RPMI7951 (cell line): Measurements from ENCODE around the gene KARS1. TPM values are rescaled to one million over a fixed set of nuclear protein-coding genes. Genes with fewer than 3 reads are reported as not detected.
A peak's percentile ranks its signal among the peaks of the same experiment; 100 is the strongest.

Experiments
- DNase-seq: peaks from one replicate; pipeline ENCODE4 v3.0.0-alpha.2; 2012; ENCODE audit warnings: low read depth
- total RNA-seq: library from RNA; depleted of rRNA; stranded (reverse); fragments of >200 nt; shearing (Covaris generic); gene quantifications from 2 replicates; pipeline ENCODE4 v1.2.3, GENCODE V29; 2014; rRNA removed

Gene KARS1
- 150 and 166 TPM in 2 replicates for total RNA-seq

GRCh38 chr16:75647492-75648264, at the start of gene KARS1, which contains the start of gene TERF2IP:
KARS1 (minus strand) TSS chr16:75647665; CDS start chr16:75647639, 26 bp downstream.
TERF2IP (plus strand) TSS chr16:75647773; CDS start chr16:75647883, 110 bp downstream.
- DNase-seq: peak; percentile 91

DNA sequence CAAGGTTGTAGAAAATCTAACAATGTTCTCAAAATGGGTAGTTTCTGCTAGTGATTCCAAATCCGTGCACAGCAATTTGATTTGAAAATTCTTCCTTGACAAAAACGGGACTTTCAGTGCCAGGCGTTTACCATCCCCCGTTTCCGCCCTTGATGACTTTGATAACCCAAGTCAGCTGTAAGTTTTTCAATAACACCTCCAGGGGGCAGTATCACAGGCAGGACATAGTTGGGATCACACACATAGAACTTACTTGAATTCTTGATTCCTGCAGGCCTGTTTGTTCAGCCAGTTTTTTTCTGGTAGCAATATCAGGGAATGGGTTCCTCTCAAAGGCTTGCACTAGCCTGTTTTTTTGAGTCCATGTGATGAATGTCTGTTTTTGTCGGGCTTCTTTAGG, 48.2 kb upstream of the KARS1 start:
- DNase-seq: peak; percentile 5

DNA sequence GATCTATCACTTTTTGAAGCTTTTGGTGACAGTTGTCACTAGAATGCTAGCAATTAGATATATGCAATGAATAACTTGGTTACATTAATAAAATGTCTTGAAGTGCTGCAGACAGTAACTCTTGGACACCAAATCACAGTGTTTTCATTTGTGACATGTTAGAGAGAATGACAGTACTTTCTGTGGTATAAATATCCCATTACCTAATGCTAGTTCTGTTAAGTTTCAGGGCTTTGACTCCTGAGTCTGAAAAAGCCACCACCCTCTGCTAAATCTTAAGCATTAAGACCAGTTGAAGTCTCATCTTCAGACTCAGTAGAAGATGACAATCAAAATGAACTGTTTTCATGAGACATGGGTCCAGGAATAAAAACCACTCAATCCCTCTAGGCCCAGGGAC, 39.9 kb upstream of the KARS1 start:
- DNase-seq: no peak

GRCh38 chr16:75682308-75682707, 34.8 kb upstream of the KARS1 start:
- DNase-seq: no peak

DNA sequence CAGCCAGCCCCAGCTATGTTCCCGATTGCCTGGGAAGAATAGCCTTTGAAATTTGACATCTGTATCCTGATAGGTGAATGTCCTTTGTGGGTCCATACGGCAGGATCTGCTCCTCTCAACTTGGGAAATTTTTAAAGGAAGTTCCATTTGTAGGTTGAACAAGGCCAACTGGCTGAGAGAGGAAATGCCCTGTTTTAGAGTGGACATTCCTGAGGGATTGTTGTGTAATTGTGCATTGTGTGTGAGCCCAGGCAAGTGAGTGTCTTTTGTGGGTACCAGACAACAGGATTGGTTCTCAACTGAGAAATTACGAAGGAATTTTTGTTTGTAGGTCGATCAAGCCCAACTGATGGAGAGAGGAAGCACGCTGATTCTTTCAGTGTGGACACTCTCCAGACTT, 31.9 kb upstream of the KARS1 start:
- no peak for DNase-seq

GRCh38 chr16:75676909-75677308, 29.4 kb upstream of the KARS1 start, which contains the start of gene CPHXL2:
CPHXL2 (minus strand) TSS chr16:75677009; CDS start chr16:75676999, 10 bp downstream.
- no peak for DNase-seq

GRCh38 chr16:75667503-75667902, 20.0 kb upstream of the KARS1 start:
- no peak for DNase-seq

DNA sequence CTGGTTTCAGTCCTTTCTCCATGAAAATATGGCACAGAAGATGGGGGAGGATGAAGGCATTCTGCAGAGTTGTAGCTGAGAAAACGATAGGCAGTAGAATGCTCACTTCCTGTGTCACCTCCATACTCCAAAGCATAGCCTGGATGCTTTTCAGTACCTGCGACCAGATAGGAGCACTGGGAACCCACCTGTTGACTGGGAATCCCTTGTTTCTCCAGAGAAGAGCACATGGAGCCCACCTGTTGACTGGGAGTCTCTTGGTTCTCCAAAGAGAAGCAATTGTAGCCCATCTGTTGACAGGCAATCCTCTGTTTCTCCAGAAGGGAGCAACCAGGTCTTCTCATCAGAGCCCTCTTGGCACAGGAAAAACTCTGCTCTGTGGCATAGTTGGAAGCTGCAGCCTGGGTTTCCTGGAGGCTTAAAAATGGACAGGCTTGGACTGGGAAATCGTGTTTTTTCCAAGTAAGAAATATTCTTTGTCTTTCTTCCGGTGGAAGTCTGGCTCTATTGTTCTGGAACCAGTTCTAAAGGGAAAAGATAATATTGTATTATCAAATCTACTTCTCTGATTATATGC, 13.3 kb upstream of the KARS1 start:
- DNase-seq: no peak

DNA sequence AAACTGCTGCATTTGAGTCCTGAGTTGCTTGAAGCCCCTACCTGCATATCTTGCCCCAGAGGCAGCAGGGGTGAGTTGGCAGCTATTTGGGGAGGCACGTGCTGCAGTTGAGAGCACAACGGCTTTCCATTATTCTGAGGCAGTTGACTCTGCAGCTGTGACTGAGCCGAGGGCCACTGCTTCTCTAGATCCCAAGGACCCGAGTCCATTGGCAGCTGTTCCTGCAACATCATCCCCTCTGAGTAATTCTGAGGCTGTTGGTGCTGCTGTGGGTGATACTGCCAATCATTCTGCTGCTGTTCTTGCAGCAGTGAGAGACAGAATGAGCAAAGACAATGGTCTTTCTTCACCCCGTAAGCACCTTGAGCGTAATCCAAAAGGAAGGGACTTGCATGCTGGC, 12.9 kb upstream of the KARS1 start:
- no peak for DNase-seq

- DNase-seq: no peak
These were observed 10.7 kb upstream of the KARS1 start for GRCh38 chr16:75658175-75658574.

GRCh38 chr16:75653922-75654321, 6.5 kb upstream of the KARS1 start:
- no peak for DNase-seq

GRCh38 chr16:75648265-75649076, 1.0 kb upstream of the KARS1 start:
- DNase-seq: peak; percentile 64

GRCh38 chr16:75647112-75647491, 363 bp downstream of the KARS1 start:
- no peak for DNase-seq

GRCh38 chr16:75644240-75645012, 3.0 kb downstream of the KARS1 start:
- no peak for DNase-seq

DNA sequence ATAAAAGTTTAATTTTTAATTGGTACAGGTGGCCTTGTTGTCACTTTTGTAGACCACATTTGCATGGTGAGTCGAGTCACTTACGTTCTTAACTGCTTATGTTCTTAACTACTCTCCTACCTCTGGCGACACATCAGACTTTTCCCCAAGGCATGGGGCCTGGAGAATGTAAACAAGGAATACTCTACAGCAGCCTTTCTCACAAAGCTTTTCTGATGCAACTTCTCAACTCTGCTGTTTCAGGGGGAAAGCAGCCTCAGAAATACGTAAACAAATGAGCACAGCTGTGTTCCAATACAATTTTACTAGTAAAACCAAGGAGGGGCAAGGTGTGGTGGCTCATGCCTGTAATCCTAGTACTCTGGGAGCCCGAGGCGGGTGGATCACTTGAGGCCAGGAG, 6.9 kb downstream of the KARS1 start:
- no peak for DNase-seq

- DNase-seq: no peak
These were observed 12.4 kb downstream of the KARS1 start for GRCh38 chr16:75635036-75635435.

DNA sequence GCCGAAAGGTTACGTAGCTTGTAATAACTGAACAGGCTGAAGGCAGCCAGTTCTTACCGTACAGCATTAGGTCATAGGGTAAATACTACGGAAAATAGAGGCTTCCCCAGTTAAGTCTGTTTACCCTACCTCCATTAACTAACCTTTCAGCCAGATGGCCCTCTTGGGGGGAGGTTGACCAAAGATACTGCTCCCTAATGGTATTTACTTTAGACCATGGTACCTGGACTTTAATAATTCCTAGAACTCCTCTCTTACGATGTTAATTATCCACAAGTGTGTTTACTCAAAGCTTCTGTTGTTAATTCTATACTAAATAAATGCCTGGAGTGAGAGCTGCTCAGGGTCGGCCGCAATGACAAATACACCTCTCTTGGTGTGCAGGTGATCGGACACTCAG, 14.6 kb downstream of the KARS1 start:
- DNase-seq: no peak

GRCh38 chr16:75630052-75630451, 17.4 kb downstream of the KARS1 start:
- no peak for DNase-seq

DNA sequence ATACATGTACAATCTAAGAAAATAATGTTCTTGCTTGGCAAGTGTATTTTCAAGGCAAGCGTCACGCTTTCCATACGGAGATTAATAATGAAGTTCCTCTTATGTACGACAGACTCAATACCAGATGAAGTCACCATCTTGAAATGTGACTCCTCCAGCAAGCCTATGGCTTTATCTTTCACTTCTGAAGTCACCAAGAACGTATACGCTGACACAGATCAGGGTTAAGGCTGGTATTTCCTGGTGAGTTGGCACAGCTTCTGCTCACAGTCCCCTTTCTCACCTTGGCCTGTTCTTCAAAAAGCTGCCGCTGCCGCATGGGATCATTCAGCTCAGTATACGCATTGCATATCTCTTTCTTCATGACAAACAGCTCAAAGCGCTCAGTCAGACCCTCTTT, 18.3 kb downstream of the KARS1 start:
- DNase-seq: no peak

DNA sequence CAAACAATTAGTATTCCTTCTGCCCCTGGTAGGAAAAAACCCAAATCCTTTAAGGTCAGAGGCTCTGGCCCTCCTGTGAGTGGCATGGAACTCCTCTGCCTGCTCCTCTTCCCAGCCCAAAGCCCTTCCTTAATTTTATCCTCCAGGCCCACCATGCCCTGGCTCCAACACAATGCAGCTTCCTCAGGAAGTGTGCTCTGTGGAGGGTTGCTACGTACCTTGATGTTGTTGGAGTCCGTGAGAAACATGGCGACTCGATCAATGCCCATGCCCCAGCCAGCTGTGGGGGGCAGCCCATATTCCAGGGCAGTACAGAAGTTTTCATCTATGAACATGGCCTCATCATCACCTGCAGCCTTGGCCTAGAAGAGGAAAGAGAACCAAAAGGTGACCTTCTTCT, 19.1 kb downstream of the KARS1 start:
- DNase-seq: no peak

- no peak for DNase-seq
These were observed 19.6 kb downstream of the KARS1 start for GRCh38 chr16:75627851-75628250.

DNA sequence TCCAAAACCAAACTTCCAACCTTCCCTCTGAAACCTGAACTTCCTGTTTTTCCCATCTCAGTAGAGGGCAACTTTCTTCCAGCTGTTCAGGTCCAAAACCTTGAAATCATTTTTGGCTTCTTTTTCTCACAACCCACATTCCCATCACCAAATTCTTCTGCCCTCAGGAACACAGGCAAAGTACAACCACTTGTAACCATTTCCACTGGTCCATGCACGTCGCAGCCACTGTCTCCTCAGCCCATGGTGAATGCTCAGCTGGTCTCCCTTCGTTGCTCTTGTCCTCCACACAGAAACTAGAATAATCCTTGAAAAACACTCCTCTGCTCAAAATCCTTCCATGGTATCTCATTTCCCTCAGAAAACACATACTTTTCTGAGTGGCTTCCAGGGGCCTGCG, 20.7 kb downstream of the KARS1 start:
- DNase-seq: no peak
